B cell (primary cell): ENCODE results near the gene GALM.

Experiments used
- EZH2 ChIP-seq: IDR thresholded peaks from 2 replicates; pipeline ENCODE4 v1.6.1; 2012; ENCODE audit warnings: borderline replicate concordance, low read depth, mild to moderate bottlenecking, moderate library complexity, low read length; ENCODE audit not compliant: insufficient read depth, poor library complexity, severe bottlenecking
- TF ChIP-seq, protein P1 (sequence below): fragments of 200-600 bp; IDR thresholded peaks from one replicate; pipeline ENCODE4 v1.8.0; 2022; ENCODE audit warnings: antibody characterized with exemption, mild to moderate bottlenecking

DNA sequence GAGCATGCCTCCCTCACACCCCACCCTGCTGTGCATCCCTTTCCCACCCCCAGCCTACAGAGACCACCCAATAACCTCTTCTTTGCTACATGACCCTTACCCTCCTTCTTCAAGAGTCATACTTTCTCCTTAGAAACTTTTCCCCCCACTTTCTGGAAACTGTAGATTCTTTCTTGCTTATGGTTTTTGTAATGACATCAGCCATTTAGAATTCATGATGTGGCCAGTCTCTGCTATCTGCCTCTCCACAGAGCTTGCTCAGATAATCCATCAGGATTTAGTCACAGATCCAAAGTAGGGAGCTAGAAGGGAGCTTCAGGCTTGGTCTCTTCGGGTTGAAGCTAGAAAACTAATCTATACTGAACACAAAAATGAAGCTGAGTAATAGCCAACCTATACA lies 36.5 kb downstream of the GALM start:
- TF ChIP-seq, protein P1, sequence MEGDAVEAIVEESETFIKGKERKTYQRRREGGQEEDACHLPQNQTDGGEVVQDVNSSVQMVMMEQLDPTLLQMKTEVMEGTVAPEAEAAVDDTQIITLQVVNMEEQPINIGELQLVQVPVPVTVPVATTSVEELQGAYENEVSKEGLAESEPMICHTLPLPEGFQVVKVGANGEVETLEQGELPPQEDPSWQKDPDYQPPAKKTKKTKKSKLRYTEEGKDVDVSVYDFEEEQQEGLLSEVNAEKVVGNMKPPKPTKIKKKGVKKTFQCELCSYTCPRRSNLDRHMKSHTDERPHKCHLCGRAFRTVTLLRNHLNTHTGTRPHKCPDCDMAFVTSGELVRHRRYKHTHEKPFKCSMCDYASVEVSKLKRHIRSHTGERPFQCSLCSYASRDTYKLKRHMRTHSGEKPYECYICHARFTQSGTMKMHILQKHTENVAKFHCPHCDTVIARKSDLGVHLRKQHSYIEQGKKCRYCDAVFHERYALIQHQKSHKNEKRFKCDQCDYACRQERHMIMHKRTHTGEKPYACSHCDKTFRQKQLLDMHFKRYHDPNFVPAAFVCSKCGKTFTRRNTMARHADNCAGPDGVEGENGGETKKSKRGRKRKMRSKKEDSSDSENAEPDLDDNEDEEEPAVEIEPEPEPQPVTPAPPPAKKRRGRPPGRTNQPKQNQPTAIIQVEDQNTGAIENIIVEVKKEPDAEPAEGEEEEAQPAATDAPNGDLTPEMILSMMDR: no peak
- TF ChIP-seq EZH2: no peak
